ENCODE data around the gene CAPNS2. TPM values are rescaled to one million over a fixed set of nuclear protein-coding genes. Genes with fewer than 3 reads are reported as not detected.

The CAPNS2 gene
- total and polyA plus RNA-seq, 2 of the 13 experiments (the other 11 are each of a cell fraction or from before 2014, with no cell fraction given) = 0.29 TPM; not detected in 1

DNA sequence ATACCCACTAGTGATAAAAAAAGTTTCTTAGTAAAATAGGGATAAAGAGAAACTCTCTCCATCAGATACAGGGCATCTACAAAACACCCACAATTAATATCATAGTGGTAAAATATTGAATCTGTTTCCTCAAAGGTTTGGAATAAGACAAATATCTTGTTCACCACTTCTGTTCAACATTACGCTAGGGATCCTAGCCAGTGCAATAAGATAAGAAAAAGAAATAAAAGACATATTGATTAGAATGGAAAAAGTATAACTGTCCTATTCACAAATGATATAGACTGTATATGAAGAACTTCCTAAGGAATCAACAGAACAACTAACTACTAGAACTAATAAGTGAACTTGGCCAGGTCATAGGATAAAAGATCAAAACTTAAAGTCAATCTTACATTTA, 44.7 kb upstream of the CAPNS2 start:
- no TSS peak for BruUV-seq (replicated peaks)
- in situ Hi-C loops (cut with HindIII; ENCODE audit: extremely low pct_ligation_motif_present, low pct_unique_long_range_greater_than_20kb) = no loop called here
- CTCF ChIA-PET (ENCODE audit: low intra/inter-chr PET ratio, low total read pairs) = no interaction called here

More for the DNA sequence above, 44.7 kb upstream of the CAPNS2 start:
- no peak for TF ChIP-seq NCOR1 (IDR thresholded peaks at IDR 0.05; ENCODE audit: borderline replicate concordance, low read length)
- TF ChIP-seq ZNF280D (CRISPR knock-in tag; IDR thresholded peaks at IDR 0.05) = peak; percentile 78; the same call in 1 of the 2 replicates
- Histone ChIP-seq H3K9ac (ENCODE audit: insufficient read depth, low read depth, low read length) (no peak overlapping the region), H3K79me2 (ENCODE audit: insufficient read depth, low read length) (no peaks in the 10 kb centered on the region), H3K9me3 (ENCODE audit: low read length) (peaks cover 18% of the 10 kb centered on the region), H3K4me2 (ENCODE audit: low read depth, low read length) (no peak overlapping the region), H3K4me1 (ENCODE audit: insufficient read depth, low read length) (no peaks in the 10 kb centered on the region), H4K20me1 (ENCODE audit: insufficient read depth, low read length) (no peaks in the 10 kb centered on the region), H3K36me3 (replicated peaks in 1 of 2; ENCODE audit: control insufficient read depth in 1 of 2, insufficient read depth in 2 of 2, low read length in 2 of 2) (no peaks in the 10 kb centered on the region), H3K27me3 (ENCODE audit: control insufficient read depth in 1 of 2, insufficient read depth in 2 of 2, low read length in 2 of 2) (no peaks in the 10 kb centered on the region), H3K4me3 (replicated peaks in 1 of 3; ENCODE audit: insufficient read depth in 1 of 3, low read depth in 2 of 3, low read length in 3 of 3) (no peak overlapping the region), H3K27ac (ENCODE audit: extremely low read length, insufficient read depth, low read length) (no peak overlapping the region), H2AFZ (ENCODE audit: low read length) (no peak overlapping the region)
- POLR2A ChIA-PET = no interaction called here
- no peak for ATAC-seq
- intact Hi-C loops (cut with micrococcal nuclease; ENCODE audit: unreplicated experiment) = no loop called here
- WGBS (ENCODE audit: low lambda C conversion rate) = 85% methylated on average over 1 of the region's 1 CpG
- FAIRE-seq = no peak
- DNase-seq (ENCODE audit: low spot score) = no peak
